H9 (cell line): Measurements from ENCODE around the gene OSM. TPM values are rescaled to one million over a fixed set of nuclear protein-coding genes. Genes with fewer than 3 reads are reported as not detected.

ENCODE experiments used
- DNase-seq: peaks from one replicate; pipeline ENCODE4 v3.0.0-alpha.2; 2017
- H2AFZ ChIP-seq: one replicate; pipeline ENCODE4 v1.6.1; 2013; ENCODE audit warnings: mild to moderate bottlenecking, low read length, control low read depth, moderate library complexity
- H2AK5ac ChIP-seq: 2 replicates; pipeline ENCODE4 v1.6.1; 2013; ENCODE audit warnings: low read length, control low read depth, mixed read lengths; ENCODE audit not compliant: insufficient read length
- H2BK120ac ChIP-seq: one replicate; pipeline ENCODE4 v1.6.1; 2013; ENCODE audit warnings: low read depth, mild to moderate bottlenecking, low read length, control low read depth, inconsistent platforms; ENCODE audit not compliant: poor library complexity, severe bottlenecking
- H2BK12ac ChIP-seq: 2 replicates; pipeline ENCODE4 v1.6.1; 2013; ENCODE audit warnings: low read length, control low read depth, mixed read lengths, low read depth; ENCODE audit not compliant: insufficient read length
- H2BK15ac ChIP-seq: 2 replicates; pipeline ENCODE4 v1.6.1; 2013; ENCODE audit warnings: low read depth, low read length, control low read depth
- H2BK20ac ChIP-seq: one replicate; pipeline ENCODE4 v1.6.1; 2013; ENCODE audit warnings: low read depth, mild to moderate bottlenecking, low read length, control low read depth, inconsistent platforms; ENCODE audit not compliant: poor library complexity, severe bottlenecking
- H2BK5ac ChIP-seq: 2 replicates; pipeline ENCODE4 v1.6.1; 2013; ENCODE audit warnings: low read length, control low read depth, mixed read lengths; ENCODE audit not compliant: insufficient read length
- H3K14ac ChIP-seq: 2 replicates; pipeline ENCODE4 v1.6.1; 2013; ENCODE audit warnings: low read length, control low read depth; ENCODE audit not compliant: insufficient read depth
- H3K18ac ChIP-seq: 2 replicates; pipeline ENCODE4 v1.6.1; 2013; ENCODE audit warnings: low read depth, mild to moderate bottlenecking, mixed read lengths, low read length, control low read depth; ENCODE audit not compliant: insufficient read length
- H3K23ac ChIP-seq: 2 replicates; pipeline ENCODE4 v1.6.1; 2013; ENCODE audit warnings: low read length, control low read depth, mixed read lengths, low read depth; ENCODE audit not compliant: insufficient read length
- H3K23me2 ChIP-seq: 2 replicates; pipeline ENCODE4 v1.6.1; 2013; ENCODE audit warnings: low read depth, mild to moderate bottlenecking, mixed read lengths, low read length, control low read depth; ENCODE audit not compliant: insufficient read length, poor library complexity, severe bottlenecking
- H3K27ac ChIP-seq: 2 replicates; pipeline ENCODE4 v1.5.1; 2013; ENCODE audit warnings: low read length, control low read depth, mixed read lengths, low read depth; ENCODE audit not compliant: insufficient read length
- H3K27me3 ChIP-seq: 2 replicates; pipeline ENCODE4 v1.6.1; 2013; ENCODE audit warnings: low read length, control low read depth, inconsistent platforms; ENCODE audit not compliant: insufficient read depth
- H3K4ac ChIP-seq: 2 replicates; pipeline ENCODE4 v1.6.1; 2013; ENCODE audit warnings: low read depth, mild to moderate bottlenecking, control low read depth, inconsistent platforms, low read length, moderate library complexity
- H3K4me1 ChIP-seq: 2 replicates; pipeline ENCODE4 v1.6.1; 2013; ENCODE audit warnings: low read length, control low read depth, inconsistent platforms; ENCODE audit not compliant: insufficient read depth
- H3K4me2 ChIP-seq: 2 replicates; pipeline ENCODE4 v1.6.1; 2013; ENCODE audit warnings: low read length, control low read depth, mixed read lengths; ENCODE audit not compliant: insufficient read length, insufficient read depth
- H3K56ac ChIP-seq: 2 replicates; pipeline ENCODE4 v1.6.1; 2013; ENCODE audit warnings: low read depth, mild to moderate bottlenecking, mixed read lengths, low read length, control low read depth; ENCODE audit not compliant: insufficient read length
- H3K79me1 ChIP-seq: 2 replicates; pipeline ENCODE4 v1.6.1; 2013; ENCODE audit warnings: low read depth, mild to moderate bottlenecking, moderate library complexity, low read length, control low read depth, inconsistent platforms; ENCODE audit not compliant: insufficient read depth, poor library complexity, severe bottlenecking
- H3K79me2 ChIP-seq: 2 replicates; pipeline ENCODE4 v1.6.1; 2013; ENCODE audit warnings: low read length, control low read depth, inconsistent platforms; ENCODE audit not compliant: insufficient read depth
- H3K9ac ChIP-seq: 2 replicates; pipeline ENCODE4 v1.6.1; 2013; ENCODE audit warnings: low read length, control low read depth, mixed read lengths; ENCODE audit not compliant: insufficient read length; ENCODE audit errors: extremely low read depth
- H3K9me3 ChIP-seq: one replicate; pipeline ENCODE4 v1.6.1; 2013; ENCODE audit warnings: low read depth, low read length, inconsistent platforms; ENCODE audit not compliant: control insufficient read depth
- H3T11ph ChIP-seq: one replicate; pipeline ENCODE4 v1.6.1; 2013; ENCODE audit warnings: mild to moderate bottlenecking, low read length, control low read depth, inconsistent platforms
- H4K20me1 ChIP-seq: one replicate; pipeline ENCODE4 v1.6.1; 2013; ENCODE audit not compliant: control insufficient read depth, insufficient read length, insufficient read depth
- H4K5ac ChIP-seq: 2 replicates; pipeline ENCODE4 v1.6.1; 2013; ENCODE audit warnings: low read depth, mild to moderate bottlenecking, mixed read lengths, low read length, control low read depth; ENCODE audit not compliant: insufficient read length
- H4K8ac ChIP-seq: replicated peaks from 2 replicates; pipeline ENCODE4 v1.6.1; 2013; ENCODE audit warnings: low read length, control low read depth, mixed read lengths, low read depth; ENCODE audit not compliant: insufficient read length
- H4K91ac ChIP-seq: 2 replicates; pipeline ENCODE4 v1.6.1; 2013; ENCODE audit warnings: low read depth, mild to moderate bottlenecking, moderate library complexity, mixed read lengths, low read length, control low read depth; ENCODE audit not compliant: insufficient read length
- H3K27ac Mint-ChIP-seq, 3 experiments: 2 replicates in 2 of 3; 3 replicates in 1 of 3; pipeline ENCODE4 v1.8.0; 2020 to 2021; ENCODE audit warnings: mixed read lengths in 3 of 3, mild to moderate bottlenecking in 1 of 3, moderate library complexity in 1 of 3
- H3K27me3 Mint-ChIP-seq: 2 replicates; pipeline ENCODE4 v1.8.0; 2021; ENCODE audit warnings: low read depth, mild to moderate bottlenecking, moderate library complexity, mixed read lengths
- H3K36me3 Mint-ChIP-seq, 3 experiments: 2 replicates in 2 of 3; 3 replicates in 1 of 3; pipeline ENCODE4 v1.8.0; 2020 to 2021; ENCODE audit warnings: low read depth in 3 of 3, mixed read lengths in 3 of 3; ENCODE audit not compliant: insufficient read depth in 1 of 3
- H3K4me1 Mint-ChIP-seq, 2 experiments: 2 replicates each; pipeline ENCODE4 v1.8.0; 2020; ENCODE audit warnings: mixed read lengths in 2 of 2
- H3K4me3 Mint-ChIP-seq, 2 experiments: 2 replicates in 1 of 2; 3 replicates in 1 of 2; pipeline ENCODE4 v1.8.0; 2020 to 2021; ENCODE audit warnings: mild to moderate bottlenecking in 2 of 2, mixed read lengths in 2 of 2, moderate library complexity in 1 of 2
- H3K9me3 Mint-ChIP-seq, 2 experiments: 2 replicates in 1 of 2; 3 replicates in 1 of 2; pipeline ENCODE4 v1.8.0; 2020; ENCODE audit warnings: mild to moderate bottlenecking in 2 of 2, mixed read lengths in 2 of 2, moderate library complexity in 1 of 2
- WGBS: extraction: QIAGEN DNeasy Blood & Tissue Kit; methylation state at CpG from one replicate; pipeline ENCODE4 v1.1.7; 2013; ENCODE audit warnings: missing lambda C conversion rate, low lambda C conversion rate, mixed read lengths; ENCODE audit not compliant: insufficient read length; ENCODE audit errors: extremely low coverage; 5-methylcytosine and 5-hydroxymethylcytosine counted together
- total RNA-seq: library from RNA; stranded (reverse); gene quantifications from 2 replicates; pipeline ENCODE4 v1.2.1, GENCODE V29; 2021
- TF ChIP-seq, protein P1 (sequence below): fragments of 200-600 bp; sonication (generic); conservative IDR thresholded peaks from 3 replicates; pipeline ENCODE4 v1.8.0; 2021; ENCODE audit warnings: antibody characterized with exemption, mild to moderate bottlenecking

Gene OSM
- total RNA-seq, 1 experiment from 2014 or later, result not detected

DNA sequence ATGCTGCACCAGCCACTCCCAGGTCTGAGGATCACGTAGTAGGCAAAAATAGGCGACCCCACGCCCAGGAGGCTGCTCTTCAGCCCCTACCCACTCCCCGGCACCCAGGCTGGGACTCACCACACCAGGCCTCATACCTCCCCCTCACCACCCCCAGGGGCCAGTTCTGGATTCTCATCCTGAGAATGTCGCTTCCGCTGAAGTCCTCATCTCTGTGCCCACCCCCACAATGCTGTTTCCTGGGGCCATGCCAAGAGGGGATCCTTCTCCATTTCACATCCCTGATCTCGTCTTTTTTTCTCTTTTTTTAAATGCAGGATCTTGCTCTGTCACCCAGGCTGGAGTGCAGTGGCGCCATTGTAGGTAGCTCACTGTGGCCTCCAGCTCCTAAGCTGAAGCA lies 1.7 kb upstream of the OSM start:
- no peak overlapping the region for H2AK5ac ChIP-seq
- H3K23me2 ChIP-seq, result no peaks in the 10 kb centered on the region
- no peak overlapping the region for H4K91ac ChIP-seq
- H2BK5ac ChIP-seq, result no peak overlapping the region
- no peak overlapping the region for H2BK12ac ChIP-seq
- Mint-ChIP-seq H3K9me3 (no peaks in the 10 kb centered on the region), H3K4me3 (no peak overlapping the region), H3K4me1 (peaks cover 0 to 8% of the 10 kb centered on the region in 2 experiments; a peak in 2 of 4 replicates), H3K36me3 (no peaks in the 10 kb centered on the region), H3K27me3 (peaks cover under 1% of the 10 kb centered on the region), H3K27ac (peak overlapping the region in 1 of 3 experiments; percentile 94; a peak in 2 of 7 replicates)
- H2AFZ ChIP-seq, result no peak overlapping the region
- H2BK20ac ChIP-seq, result no peak overlapping the region
- no peak overlapping the region for H3K9ac ChIP-seq
- H2BK120ac ChIP-seq, result no peak overlapping the region
- no peak overlapping the region for H3K56ac ChIP-seq
- no peak overlapping the region for H3K4ac ChIP-seq
- no peaks in the 10 kb centered on the region for H3K4me1 ChIP-seq
- H4K20me1 ChIP-seq, result no peaks in the 10 kb centered on the region
- H3K79me2 ChIP-seq, result no peaks in the 10 kb centered on the region
- no peak overlapping the region for H2BK15ac ChIP-seq
- H3K27ac ChIP-seq, result no peak overlapping the region
- no peaks in the 10 kb centered on the region for H3K79me1 ChIP-seq
- TF ChIP-seq, protein P1, sequence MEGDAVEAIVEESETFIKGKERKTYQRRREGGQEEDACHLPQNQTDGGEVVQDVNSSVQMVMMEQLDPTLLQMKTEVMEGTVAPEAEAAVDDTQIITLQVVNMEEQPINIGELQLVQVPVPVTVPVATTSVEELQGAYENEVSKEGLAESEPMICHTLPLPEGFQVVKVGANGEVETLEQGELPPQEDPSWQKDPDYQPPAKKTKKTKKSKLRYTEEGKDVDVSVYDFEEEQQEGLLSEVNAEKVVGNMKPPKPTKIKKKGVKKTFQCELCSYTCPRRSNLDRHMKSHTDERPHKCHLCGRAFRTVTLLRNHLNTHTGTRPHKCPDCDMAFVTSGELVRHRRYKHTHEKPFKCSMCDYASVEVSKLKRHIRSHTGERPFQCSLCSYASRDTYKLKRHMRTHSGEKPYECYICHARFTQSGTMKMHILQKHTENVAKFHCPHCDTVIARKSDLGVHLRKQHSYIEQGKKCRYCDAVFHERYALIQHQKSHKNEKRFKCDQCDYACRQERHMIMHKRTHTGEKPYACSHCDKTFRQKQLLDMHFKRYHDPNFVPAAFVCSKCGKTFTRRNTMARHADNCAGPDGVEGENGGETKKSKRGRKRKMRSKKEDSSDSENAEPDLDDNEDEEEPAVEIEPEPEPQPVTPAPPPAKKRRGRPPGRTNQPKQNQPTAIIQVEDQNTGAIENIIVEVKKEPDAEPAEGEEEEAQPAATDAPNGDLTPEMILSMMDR, result no peak
- no peaks in the 10 kb centered on the region; the same call in 1 of the 2 replicates for H3K27me3 ChIP-seq
- no peaks in the 10 kb centered on the region for H3K9me3 ChIP-seq
- H4K5ac ChIP-seq, result no peak overlapping the region
- no CpG with 5 or more reads among the region's 8 CpGs for WGBS
- DNase-seq, result no peak
- H3K18ac ChIP-seq, result no peak overlapping the region
- no peak overlapping the region for H3K4me2 ChIP-seq
- H3K23ac ChIP-seq, result no peak overlapping the region
- no peak overlapping the region for H3K14ac ChIP-seq
- no peak overlapping the region for H4K8ac ChIP-seq
- no peak overlapping the region for H3T11ph ChIP-seq
